ENCODE results near the gene PSG4.
"Not testable (repeated sequence)": the region's sequence is repeated elsewhere in the genome, so short reads cannot be mapped to it uniquely, and the experiment has no call there.

- not testable (repeated sequence) for TF ChIP-seq EZH2 (optimal IDR thresholded peaks at IDR 0.05; ENCODE audit: low read depth, low read length); EZH2phosphoT487 (IDR thresholded peaks at IDR 0.05; ENCODE audit: low read length)
- TF ChIP-seq, protein P1, sequence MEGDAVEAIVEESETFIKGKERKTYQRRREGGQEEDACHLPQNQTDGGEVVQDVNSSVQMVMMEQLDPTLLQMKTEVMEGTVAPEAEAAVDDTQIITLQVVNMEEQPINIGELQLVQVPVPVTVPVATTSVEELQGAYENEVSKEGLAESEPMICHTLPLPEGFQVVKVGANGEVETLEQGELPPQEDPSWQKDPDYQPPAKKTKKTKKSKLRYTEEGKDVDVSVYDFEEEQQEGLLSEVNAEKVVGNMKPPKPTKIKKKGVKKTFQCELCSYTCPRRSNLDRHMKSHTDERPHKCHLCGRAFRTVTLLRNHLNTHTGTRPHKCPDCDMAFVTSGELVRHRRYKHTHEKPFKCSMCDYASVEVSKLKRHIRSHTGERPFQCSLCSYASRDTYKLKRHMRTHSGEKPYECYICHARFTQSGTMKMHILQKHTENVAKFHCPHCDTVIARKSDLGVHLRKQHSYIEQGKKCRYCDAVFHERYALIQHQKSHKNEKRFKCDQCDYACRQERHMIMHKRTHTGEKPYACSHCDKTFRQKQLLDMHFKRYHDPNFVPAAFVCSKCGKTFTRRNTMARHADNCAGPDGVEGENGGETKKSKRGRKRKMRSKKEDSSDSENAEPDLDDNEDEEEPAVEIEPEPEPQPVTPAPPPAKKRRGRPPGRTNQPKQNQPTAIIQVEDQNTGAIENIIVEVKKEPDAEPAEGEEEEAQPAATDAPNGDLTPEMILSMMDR (IDR thresholded peaks at IDR 0.05; ENCODE audit: low read length), result not testable (repeated sequence)
Measured at GRCh38 chr19:43178577-43178976, 26.9 kb downstream of the PSG4 start.

All from MM.1S (cell line).